ENCODE results near the gene OXLD1.

OXLD1 gene

GRCh38 chr17:81701288-81702071, 35.1 kb upstream of the OXLD1 start:
- no peak for DNase-seq

GRCh38 chr17:81700353-81701287, 34.2 kb upstream of the OXLD1 start:
- no peak for DNase-seq

GRCh38 chr17:81697261-81698044, 31.0 kb upstream of the OXLD1 start:
- no peak for DNase-seq

GRCh38 chr17:81696218-81696941, 30.0 kb upstream of the OXLD1 start:
- DNase-seq, result no peak

- no peak for DNase-seq
Observed at GRCh38 chr17:81695801-81696200, 29.4 kb upstream of the OXLD1 start.

- no peak for DNase-seq
Observed at GRCh38 chr17:81695211-81695610, 28.8 kb upstream of the OXLD1 start.

- DNase-seq, result no peak
Observed at GRCh38 chr17:81694810-81695209, 28.4 kb upstream of the OXLD1 start.

GRCh38 chr17:81693509-81694210, 27.3 kb upstream of the OXLD1 start:
- no peak for DNase-seq

- DNase-seq, result no peak
Observed at GRCh38 chr17:81691608-81692007, 25.2 kb upstream of the OXLD1 start.

- DNase-seq, result no peak
Observed at GRCh38 chr17:81691196-81691595, 24.8 kb upstream of the OXLD1 start.

GRCh38 chr17:81690549-81690948, 24.1 kb upstream of the OXLD1 start:
- no peak for DNase-seq

GRCh38 chr17:81690066-81690465, 23.7 kb upstream of the OXLD1 start:
- DNase-seq, result no peak

GRCh38 chr17:81688616-81689015, 22.2 kb upstream of the OXLD1 start:
- DNase-seq, result no peak

- no peak for DNase-seq
Observed at GRCh38 chr17:81687770-81688541, 21.6 kb upstream of the OXLD1 start.

- DNase-seq, result no peak
Observed at GRCh38 chr17:81686614-81687013, 20.2 kb upstream of the OXLD1 start.

- DNase-seq, result peak; percentile 81
Observed at GRCh38 chr17:81685108-81685507, 18.7 kb upstream of the OXLD1 start.

GRCh38 chr17:81684442-81684911, 18.1 kb upstream of the OXLD1 start:
- DNase-seq, result peak; percentile 71

- peak; percentile 99 for DNase-seq
Observed at GRCh38 chr17:81683584-81684441, 17.4 kb upstream of the OXLD1 start, which contains the start of the genes ARL16 and HGS. ARL16 (minus strand) TSS chr17:81683797; CDS start chr17:81683753, 44 bp downstream. HGS (plus strand) TSS chr17:81684011; CDS start chr17:81684067, 56 bp downstream.

- DNase-seq, result no peak
Observed at GRCh38 chr17:81683208-81683583, 16.8 kb upstream of the OXLD1 start.

All from activated effector memory CD4-positive, alpha-beta T cell treated with anti-CD3 and anti-CD28 coated beads, Interleukin-2, amount 50 U/mL, for 16 hours (primary cell).